ENCODE results near the gene NAPA.

The NAPA gene

GRCh38 chr19:47510516-47511127 lies 4.2 kb downstream of the NAPA start:
- Histone ChIP-seq H3K9me3 (ENCODE audit: low read depth, low read length) (no peaks in the 10 kb centered on the region), H3K4me3 (no peak overlapping the region), H3K36me3 (ENCODE audit: insufficient read depth, low read length) (no peaks in the 10 kb centered on the region), H3K9ac (ENCODE audit: insufficient read length) (no peak overlapping the region), H3K27ac (no peak overlapping the region)
- DNase-seq (ENCODE audit: low read depth, low spot score): no peak
- TF ChIP-seq POLR2AphosphoS5 (IDR thresholded peaks at IDR 0.05; ENCODE audit: borderline replicate concordance, low read depth, low read length) (no peak), FOXP2 (optimal IDR thresholded peaks at IDR 0.05; ENCODE audit: control extremely low read depth, extremely low read length, insufficient read depth) (no peak), EZH2 (IDR thresholded peaks at IDR 0.05) (no peak)

- no peaks in the 10 kb centered on the region for H3K9me3 ChIP-seq (ENCODE audit: low read depth, low read length)
- no peak overlapping the region for H3K27ac ChIP-seq
- H3K4me3 ChIP-seq: no peak overlapping the region
- TF ChIP-seq EZH2 (IDR thresholded peaks at IDR 0.05) (no peak), FOXP2 (optimal IDR thresholded peaks at IDR 0.05; ENCODE audit: control extremely low read depth, extremely low read length, insufficient read depth) (no peak), POLR2AphosphoS5 (IDR thresholded peaks at IDR 0.05; ENCODE audit: borderline replicate concordance, low read depth, low read length) (no peak)
- no peak overlapping the region for H3K9ac ChIP-seq (ENCODE audit: insufficient read length)
- no peak for DNase-seq (ENCODE audit: low read depth, low spot score)
- no peaks in the 10 kb centered on the region for H3K36me3 ChIP-seq (ENCODE audit: insufficient read depth, low read length)
These were observed 4.9 kb downstream of the NAPA start for GRCh38 chr19:47509973-47510372.

- H3K9ac ChIP-seq (ENCODE audit: insufficient read length): no peak overlapping the region
- no peak overlapping the region for H3K4me3 ChIP-seq
- H3K27ac ChIP-seq: no peak overlapping the region
- DNase-seq (ENCODE audit: low read depth, low spot score): no peak
- H3K36me3 ChIP-seq (ENCODE audit: insufficient read depth, low read length): no peaks in the 10 kb centered on the region
- no peaks in the 10 kb centered on the region for H3K9me3 ChIP-seq (ENCODE audit: low read depth, low read length)
- no peak for TF ChIP-seq POLR2AphosphoS5 (IDR thresholded peaks at IDR 0.05; ENCODE audit: borderline replicate concordance, low read depth, low read length)
- no peak for TF ChIP-seq EZH2 (IDR thresholded peaks at IDR 0.05)
- TF ChIP-seq FOXP2 (optimal IDR thresholded peaks at IDR 0.05; ENCODE audit: control extremely low read depth, extremely low read length, insufficient read depth): no peak
These were observed 5.6 kb downstream of the NAPA start for GRCh38 chr19:47509170-47509847.

DNA sequence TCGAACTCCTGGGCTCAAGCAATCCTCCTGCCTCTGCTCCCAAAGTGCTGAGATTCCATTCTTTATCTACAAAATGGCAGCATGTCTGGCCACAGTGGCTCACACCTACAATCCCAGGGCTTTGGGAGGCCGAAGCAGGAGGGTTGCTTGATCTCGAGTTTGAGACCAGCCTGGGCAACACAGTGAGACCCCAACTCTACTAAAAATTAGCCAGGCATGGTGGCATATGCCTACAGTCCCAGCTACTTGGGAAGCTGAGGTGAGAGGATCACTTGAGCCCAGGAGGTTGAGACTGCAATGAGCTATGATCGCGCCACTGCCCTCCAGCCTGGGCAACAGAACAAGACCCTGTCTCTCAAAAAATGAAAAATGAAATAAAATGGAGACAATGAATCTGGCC lies 6.1 kb downstream of the NAPA start:
- Histone ChIP-seq H3K27ac (no peak overlapping the region), H3K9me3 (ENCODE audit: low read depth, low read length) (no peaks in the 10 kb centered on the region), H3K9ac (ENCODE audit: insufficient read length) (no peak overlapping the region), H3K4me3 (no peak overlapping the region), H3K36me3 (ENCODE audit: insufficient read depth, low read length) (no peaks in the 10 kb centered on the region)
- no peak for DNase-seq (ENCODE audit: low read depth, low spot score)
- TF ChIP-seq POLR2AphosphoS5 (IDR thresholded peaks at IDR 0.05; ENCODE audit: borderline replicate concordance, low read depth, low read length) (no peak), FOXP2 (optimal IDR thresholded peaks at IDR 0.05; ENCODE audit: control extremely low read depth, extremely low read length, insufficient read depth) (no peak), EZH2 (IDR thresholded peaks at IDR 0.05) (no peak)

- H3K4me3 ChIP-seq: no peak overlapping the region
- TF ChIP-seq FOXP2 (optimal IDR thresholded peaks at IDR 0.05; ENCODE audit: control extremely low read depth, extremely low read length, insufficient read depth): no peak
- TF ChIP-seq EZH2 (IDR thresholded peaks at IDR 0.05): no peak
- no peak for TF ChIP-seq POLR2AphosphoS5 (IDR thresholded peaks at IDR 0.05; ENCODE audit: borderline replicate concordance, low read depth, low read length)
- no peaks in the 10 kb centered on the region for H3K9me3 ChIP-seq (ENCODE audit: low read depth, low read length)
- DNase-seq (ENCODE audit: low read depth, low spot score): no peak
- no peaks in the 10 kb centered on the region; the same call in 1 of the 2 replicates for H3K36me3 ChIP-seq (ENCODE audit: insufficient read depth, low read length)
- no peak overlapping the region for H3K27ac ChIP-seq
- no peak overlapping the region for H3K9ac ChIP-seq (ENCODE audit: insufficient read length)
These were observed 6.8 kb downstream of the NAPA start for GRCh38 chr19:47507924-47508553.

- no peaks in the 10 kb centered on the region; the same call in 1 of the 2 replicates for H3K36me3 ChIP-seq (ENCODE audit: insufficient read depth, low read length)
- no peak overlapping the region for H3K27ac ChIP-seq
- no peak overlapping the region for H3K9ac ChIP-seq (ENCODE audit: insufficient read length)
- no peak overlapping the region for H3K4me3 ChIP-seq
- DNase-seq (ENCODE audit: low read depth, low spot score): no peak
- no peak for TF ChIP-seq POLR2AphosphoS5 (IDR thresholded peaks at IDR 0.05; ENCODE audit: borderline replicate concordance, low read depth, low read length)
- TF ChIP-seq EZH2 (IDR thresholded peaks at IDR 0.05): no peak
- TF ChIP-seq FOXP2 (optimal IDR thresholded peaks at IDR 0.05; ENCODE audit: control extremely low read depth, extremely low read length, insufficient read depth): no peak
- no peaks in the 10 kb centered on the region for H3K9me3 ChIP-seq (ENCODE audit: low read depth, low read length)
These were observed 7.9 kb downstream of the NAPA start for GRCh38 chr19:47507012-47507411.

GRCh38 chr19:47506459-47506858 lies 8.4 kb downstream of the NAPA start:
- H3K9me3 ChIP-seq (ENCODE audit: low read depth, low read length): no peaks in the 10 kb centered on the region
- H3K9ac ChIP-seq (ENCODE audit: insufficient read length): no peak overlapping the region
- TF ChIP-seq POLR2AphosphoS5 (IDR thresholded peaks at IDR 0.05; ENCODE audit: borderline replicate concordance, low read depth, low read length) (no peak), EZH2 (IDR thresholded peaks at IDR 0.05) (no peak), FOXP2 (optimal IDR thresholded peaks at IDR 0.05; ENCODE audit: control extremely low read depth, extremely low read length, insufficient read depth) (no peak)
- DNase-seq (ENCODE audit: low read depth, low spot score): no peak
- H3K27ac ChIP-seq: no peak overlapping the region
- H3K4me3 ChIP-seq: no peak overlapping the region
- H3K36me3 ChIP-seq (ENCODE audit: insufficient read depth, low read length): no peaks in the 10 kb centered on the region; the same call in 1 of the 2 replicates

GRCh38 chr19:47505506-47505905 lies 9.4 kb downstream of the NAPA start:
- H3K9ac ChIP-seq (ENCODE audit: insufficient read length): no peak overlapping the region
- TF ChIP-seq FOXP2 (optimal IDR thresholded peaks at IDR 0.05; ENCODE audit: control extremely low read depth, extremely low read length, insufficient read depth) (no peak), POLR2AphosphoS5 (IDR thresholded peaks at IDR 0.05; ENCODE audit: borderline replicate concordance, low read depth, low read length) (no peak), EZH2 (IDR thresholded peaks at IDR 0.05) (no peak)

More at GRCh38 chr19:47505506-47505905, 9.4 kb downstream of the NAPA start:
- no peak overlapping the region for H3K4me3 ChIP-seq
- no peak overlapping the region for H3K27ac ChIP-seq
- DNase-seq (ENCODE audit: low read depth, low spot score): no peak
- H3K36me3 ChIP-seq (ENCODE audit: insufficient read depth, low read length): no peaks in the 10 kb centered on the region; the same call in 1 of the 2 replicates
- H3K9me3 ChIP-seq (ENCODE audit: low read depth, low read length): no peaks in the 10 kb centered on the region
